Breast epithelium (tissue), 4 donors: ENCODE results near the gene TMEM8B. TPM values are rescaled to one million over a fixed set of nuclear protein-coding genes. Genes with fewer than 3 reads are reported as not detected.
"Not testable (repeated sequence)": the region's sequence is repeated elsewhere in the genome, so short reads cannot be mapped to it uniquely, and the experiment has no call there.

Experiments
- DNase-seq, 2 donors: peaks; one replicate each; pipeline ENCODE4 v3.0.0-alpha.2; 2019; ENCODE audit warnings: low spot score in 2 of 2
- H3K27ac ChIP-seq, 2 donors: fragments of 200-600 bp; sonication (generic) in 1 of 2; one replicate each; pipeline ENCODE4 v1.5.1; 2016 to 2019; ENCODE audit warnings: mild to moderate bottlenecking in 1 of 2
- H3K27me3 ChIP-seq, 2 donors: fragments of 200-600 bp; sonication (generic) in 1 of 2; one replicate each; pipeline versions ENCODE4 v1.5.1 to v1.6.0; 2017 to 2019; ENCODE audit warnings: control low read depth in 1 of 2, mild to moderate bottlenecking in 1 of 2
- H3K36me3 ChIP-seq: fragments of 200-600 bp; one replicate; pipeline ENCODE4 v1.5.1; 2019
- H3K4me1 ChIP-seq, 2 donors: fragments of 200-600 bp; sonication (generic); one replicate each; pipeline ENCODE4 v1.5.1; 2016 to 2019; ENCODE audit warnings: control low read depth in 1 of 2
- H3K4me3 ChIP-seq, 3 donors: fragments of 200-600 bp; sonication (generic); 1 replicate in 2 of 3; 2 replicates in 1 of 3; pipeline ENCODE4 v1.5.1; 2016 to 2019; ENCODE audit warnings: mild to moderate bottlenecking in 3 of 3, moderate library complexity in 2 of 3
- H3K9me3 ChIP-seq, 2 donors: fragments of 200-600 bp; sonication (generic) in 1 of 2; one replicate each; pipeline ENCODE4 v1.5.1; 2016 to 2019; ENCODE audit warnings: control low read depth in 1 of 2
- CTCF ChIP-seq, 3 donors: fragments of 450-650 bp; IDR thresholded peaks; one replicate each; pipeline ENCODE4 v1.5.1; 2016 to 2017; ENCODE audit warnings: antibody characterized with exemption in 3 of 3, mild to moderate bottlenecking in 3 of 3, moderate library complexity in 3 of 3
- POLR2A ChIP-seq: fragments of 450-650 bp; IDR thresholded peaks from one replicate; pipeline ENCODE4 v1.6.1; 2016; ENCODE audit warnings: antibody characterized with exemption, mild to moderate bottlenecking, moderate library complexity
- POLR2AphosphoS5 ChIP-seq, 3 donors: sonication (generic); formaldehyde crosslinking; IDR thresholded peaks; one replicate each; pipeline ENCODE4 v1.6.1; 2017; ENCODE audit warnings: antibody characterized with exemption in 3 of 3
- intact Hi-C: fragments of 100-400 bp; cut with DNase I; formaldehyde crosslinking; loops from one replicate; pipeline ENCODE4 v1.15.1; 2023; ENCODE audit warnings: low total_unique reads
- total RNA-seq, 3 donors: library from RNA; depleted of rRNA; stranded (reverse); fragments of >200 nt; gene quantifications; one replicate each; pipeline ENCODE4 v1.1.0, GENCODE V29; 2016

Gene TMEM8B
- total RNA-seq, 3 donors from 2014 or later = 4.9 to 7.9 (median 6.7) TPM

DNA sequence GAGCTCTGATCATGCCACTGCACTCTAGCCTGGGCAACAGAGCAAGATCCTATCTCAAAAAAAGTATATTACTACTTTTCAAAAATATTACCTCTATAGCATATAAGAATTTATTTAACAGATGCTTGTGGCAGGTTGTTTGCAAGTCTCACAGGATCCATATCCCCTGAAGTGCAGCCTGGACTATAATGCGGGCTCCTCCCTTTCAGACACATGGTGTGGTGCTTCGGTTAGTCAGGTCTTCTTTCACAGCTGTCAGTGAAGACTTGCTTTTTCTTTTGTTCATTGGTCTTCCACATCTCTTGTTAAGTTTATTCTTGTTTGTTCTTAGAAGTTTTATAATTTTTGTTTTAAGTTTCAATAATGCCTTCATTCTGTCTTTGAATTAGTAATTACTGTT, 67.5 kb downstream of the TMEM8B start:
- H3K36me3 ChIP-seq = no peaks in the 10 kb centered on the region
- no peak overlapping the region for H3K4me3 ChIP-seq
- no peak for TF ChIP-seq POLR2AphosphoS5 (IDR thresholded peaks at IDR 0.05)
- no peak for TF ChIP-seq CTCF (IDR thresholded peaks at IDR 0.05)
- intact Hi-C loops = no loop called here
- no peaks in the 10 kb centered on the region for H3K4me1 ChIP-seq
- no peaks in the 10 kb centered on the region for H3K9me3 ChIP-seq
- H3K27me3 ChIP-seq = no peaks in the 10 kb centered on the region
- H3K27ac ChIP-seq = no peak overlapping the region
- DNase-seq = no peak

- H3K4me1 ChIP-seq, H3K27ac ChIP-seq, H3K9me3 ChIP-seq, intact Hi-C loops, H3K36me3 ChIP-seq, DNase-seq, H3K27me3 ChIP-seq, H3K4me3 ChIP-seq: not testable (repeated sequence)
These were observed 68.5 kb downstream of the TMEM8B start for GRCh38 chr9:35897376-35898099.

DNA sequence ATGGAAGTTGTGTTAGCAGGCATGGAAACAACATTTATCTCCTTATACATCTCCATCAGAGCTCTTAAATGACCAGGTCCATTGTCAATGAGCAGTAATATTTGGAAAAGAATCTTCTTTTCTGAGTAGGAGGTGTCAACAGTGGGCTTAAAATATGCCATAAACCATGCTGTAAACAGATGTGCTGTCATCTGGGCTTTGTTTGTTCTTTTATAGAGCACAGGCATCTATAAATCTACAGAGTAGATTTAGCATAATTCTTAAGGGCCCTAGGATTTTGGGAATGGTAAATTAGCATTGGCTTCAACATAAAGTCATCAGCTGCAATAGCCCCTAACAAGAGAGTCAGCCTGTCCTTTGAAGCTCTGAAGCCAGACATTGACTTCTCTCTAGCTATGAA, 69.3 kb downstream of the TMEM8B start:
- no peaks in the 10 kb centered on the region for H3K27me3 ChIP-seq
- intact Hi-C loops = no loop called here
- DNase-seq = no peak
- H3K4me1 ChIP-seq = peaks cover 0 to 1% of the 10 kb centered on the region in 2 donors
- no peaks in the 10 kb centered on the region for H3K36me3 ChIP-seq
- H3K9me3 ChIP-seq = no peaks in the 10 kb centered on the region
- no peak overlapping the region for H3K4me3 ChIP-seq
- no peak for TF ChIP-seq CTCF (IDR thresholded peaks at IDR 0.05)
- no peak for TF ChIP-seq POLR2AphosphoS5 (IDR thresholded peaks at IDR 0.05)
- TF ChIP-seq POLR2A = no peak
- H3K27ac ChIP-seq = no peak overlapping the region

DNA sequence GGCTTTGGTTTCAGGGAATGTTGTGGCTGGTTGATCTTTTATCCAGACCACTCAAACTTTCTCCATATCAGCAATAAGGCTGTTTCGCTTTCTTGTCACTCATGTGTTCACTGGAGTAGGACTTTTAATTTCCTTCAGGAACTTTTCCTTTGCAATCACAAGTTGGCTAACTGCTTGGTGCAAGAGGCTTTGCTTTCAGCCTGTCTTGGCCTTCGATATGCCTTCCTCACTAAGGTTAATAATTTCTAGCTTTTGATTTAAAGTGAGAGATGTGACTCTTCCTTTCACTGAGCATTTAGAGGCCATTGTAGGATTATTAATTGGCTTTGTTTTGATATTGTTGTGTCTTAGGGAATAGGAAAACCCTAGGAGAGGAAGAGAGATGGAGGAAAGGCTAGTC, 70.0 kb downstream of the TMEM8B start:
- Histone ChIP-seq H3K27ac (no peak overlapping the region), H3K27me3 (no peaks in the 10 kb centered on the region), H3K4me1 (peaks cover 0 to 3% of the 10 kb centered on the region in 2 donors), H3K36me3 (no peaks in the 10 kb centered on the region), H3K9me3 (no peaks in the 10 kb centered on the region), H3K4me3 (no peak overlapping the region)
- TF ChIP-seq POLR2AphosphoS5 (IDR thresholded peaks at IDR 0.05) (no peak), CTCF (IDR thresholded peaks at IDR 0.05) (no peak), POLR2A (no peak)
- no peak for DNase-seq
- intact Hi-C loops = no loop called here

GRCh38 chr9:35903049-35903448, 74.0 kb downstream of the TMEM8B start:
- H3K4me1 ChIP-seq = peaks cover 29 to 38% of the 10 kb centered on the region in 2 donors
- TF ChIP-seq POLR2AphosphoS5 (IDR thresholded peaks at IDR 0.05) = peak in 1 of 3 donors; percentile 23
- peak; percentile 79 to 93 (median 85) for TF ChIP-seq CTCF (IDR thresholded peaks at IDR 0.05)
- TF ChIP-seq POLR2A = no peak
- no peaks in the 10 kb centered on the region for H3K9me3 ChIP-seq
- no peaks in the 10 kb centered on the region for H3K27me3 ChIP-seq
- no peaks in the 10 kb centered on the region for H3K36me3 ChIP-seq
- no peak overlapping the region for H3K4me3 ChIP-seq
- intact Hi-C loops = no loop called here
- no peak overlapping the region for H3K27ac ChIP-seq
- no peak for DNase-seq
